OCI-LY1 (cell line): ENCODE data around the gene SYMPK.

Experiments
- EZH2 ChIP-seq: fragments of 200-600 bp; sonication (generic), shearing (Covaris generic); IDR thresholded peaks from 2 replicates; pipeline ENCODE4 v1.8.0; 2017; ENCODE audit warnings: borderline replicate concordance, mixed run types, mild to moderate bottlenecking, antibody characterized with exemption, low read length, moderate library complexity, mixed read lengths
- TF ChIP-seq, protein P1 (sequence below): fragments of 200-600 bp; sonication (generic), shearing (Covaris generic); IDR thresholded peaks from 2 replicates; pipeline ENCODE4 v1.5.1; 2017; ENCODE audit warnings: mild to moderate bottlenecking, antibody characterized with exemption, low read length, moderate library complexity, mixed read lengths

DNA sequence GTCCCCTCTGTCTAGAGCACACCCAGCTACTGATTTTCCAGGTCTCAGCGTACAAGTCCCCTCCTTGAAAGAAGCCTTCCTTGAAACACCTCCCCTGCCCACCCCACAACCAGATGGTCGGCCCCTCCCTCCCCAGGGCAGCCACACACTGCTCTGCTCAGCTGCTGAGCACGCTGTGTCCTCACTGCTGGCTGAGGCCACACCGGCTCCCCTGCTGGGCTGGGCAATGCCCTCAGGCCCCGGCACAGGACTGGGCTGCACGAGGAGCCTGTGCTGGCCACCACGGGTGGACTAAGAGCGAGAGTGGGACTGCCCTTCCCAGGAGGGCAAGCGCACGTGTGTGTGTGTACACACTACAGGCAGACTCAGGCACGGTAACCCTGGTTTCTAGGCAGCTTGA is 36.0 kb downstream of the SYMPK start:
- TF ChIP-seq EZH2, result no peak
- TF ChIP-seq, protein P1, sequence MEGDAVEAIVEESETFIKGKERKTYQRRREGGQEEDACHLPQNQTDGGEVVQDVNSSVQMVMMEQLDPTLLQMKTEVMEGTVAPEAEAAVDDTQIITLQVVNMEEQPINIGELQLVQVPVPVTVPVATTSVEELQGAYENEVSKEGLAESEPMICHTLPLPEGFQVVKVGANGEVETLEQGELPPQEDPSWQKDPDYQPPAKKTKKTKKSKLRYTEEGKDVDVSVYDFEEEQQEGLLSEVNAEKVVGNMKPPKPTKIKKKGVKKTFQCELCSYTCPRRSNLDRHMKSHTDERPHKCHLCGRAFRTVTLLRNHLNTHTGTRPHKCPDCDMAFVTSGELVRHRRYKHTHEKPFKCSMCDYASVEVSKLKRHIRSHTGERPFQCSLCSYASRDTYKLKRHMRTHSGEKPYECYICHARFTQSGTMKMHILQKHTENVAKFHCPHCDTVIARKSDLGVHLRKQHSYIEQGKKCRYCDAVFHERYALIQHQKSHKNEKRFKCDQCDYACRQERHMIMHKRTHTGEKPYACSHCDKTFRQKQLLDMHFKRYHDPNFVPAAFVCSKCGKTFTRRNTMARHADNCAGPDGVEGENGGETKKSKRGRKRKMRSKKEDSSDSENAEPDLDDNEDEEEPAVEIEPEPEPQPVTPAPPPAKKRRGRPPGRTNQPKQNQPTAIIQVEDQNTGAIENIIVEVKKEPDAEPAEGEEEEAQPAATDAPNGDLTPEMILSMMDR, result no peak
